GM19452 (cell line): ENCODE results near the gene MUSK.

ENCODE experiments used
- ATAC-seq: cut with Tn5 transposase; IDR thresholded peaks from one replicate; pipeline ENCODE4 v1.9.1; 2021; ENCODE audit not compliant: unreplicated experiment

Gene MUSK

DNA sequence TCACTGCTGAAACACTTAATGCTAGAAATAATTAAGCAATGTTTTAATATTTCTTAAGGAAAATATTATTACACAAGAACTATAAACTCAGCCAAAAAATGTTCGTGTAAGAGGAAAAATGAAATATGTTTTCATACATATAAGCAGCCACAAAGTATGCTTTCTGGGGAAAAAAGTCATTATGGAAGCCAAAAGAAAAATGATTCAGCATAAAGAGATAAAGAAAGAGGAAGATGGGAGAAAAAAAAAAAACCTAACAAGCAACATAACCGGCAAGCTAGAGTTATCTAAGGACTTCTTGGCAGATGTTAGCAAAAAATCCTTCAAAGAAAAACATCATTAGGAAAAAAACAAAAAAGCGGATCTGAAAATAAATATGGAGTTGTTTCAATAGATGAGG, 179.1 kb downstream of the MUSK start:
- ATAC-seq, result no peak

DNA sequence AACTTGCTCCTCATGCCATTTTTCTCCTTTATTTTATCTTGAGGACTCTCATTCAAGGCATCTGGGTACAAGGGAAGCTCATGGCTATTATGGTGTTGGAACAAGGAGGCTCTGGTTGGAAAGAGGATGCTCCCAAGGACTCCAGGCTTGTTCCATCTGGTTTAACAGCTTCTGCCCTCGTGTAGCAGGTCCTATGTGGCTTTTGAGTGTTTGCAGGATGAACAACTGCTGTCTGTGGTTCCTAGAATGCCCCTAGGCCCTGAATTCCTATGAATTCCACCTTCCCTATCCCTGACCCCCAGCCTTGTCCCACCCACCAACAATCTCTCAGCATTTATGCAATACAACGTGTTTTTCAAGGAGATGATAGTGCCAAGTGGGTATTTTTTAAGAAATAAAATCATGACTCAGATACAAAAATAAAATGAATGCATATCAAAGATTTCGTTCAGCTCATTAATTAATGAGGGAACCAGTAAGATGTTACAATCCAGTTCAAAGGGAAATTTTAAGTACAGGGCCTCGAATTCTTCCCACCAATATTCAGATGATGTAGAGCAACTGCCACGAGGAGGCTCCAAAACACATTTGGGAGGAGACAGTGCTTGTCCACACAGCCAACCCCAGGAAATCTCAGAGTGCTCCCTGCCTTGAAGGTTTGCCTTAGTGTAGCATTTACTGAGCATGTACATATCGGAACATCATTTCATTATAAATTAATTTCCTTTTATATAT, 182.0 kb downstream of the MUSK start:
- no peak for ATAC-seq
